NT2/D1 (cell line): ENCODE data around the gene BOC.

Experiments used
- SUZ12 ChIP-seq: IDR thresholded peaks from 2 replicates; pipeline ENCODE4 v1.6.1; 2011; ENCODE audit not compliant: insufficient read length, insufficient read depth; ENCODE audit errors: extremely low read depth
- YY1 ChIP-seq: IDR thresholded peaks from 2 replicates; pipeline ENCODE4 v1.6.1; 2011; ENCODE audit not compliant: insufficient read length, insufficient read depth
- ZNF274 ChIP-seq: IDR thresholded peaks from 2 replicates; pipeline ENCODE4 v1.6.1; 2011; ENCODE audit warnings: mild to moderate bottlenecking, low read depth, low read length

DNA sequence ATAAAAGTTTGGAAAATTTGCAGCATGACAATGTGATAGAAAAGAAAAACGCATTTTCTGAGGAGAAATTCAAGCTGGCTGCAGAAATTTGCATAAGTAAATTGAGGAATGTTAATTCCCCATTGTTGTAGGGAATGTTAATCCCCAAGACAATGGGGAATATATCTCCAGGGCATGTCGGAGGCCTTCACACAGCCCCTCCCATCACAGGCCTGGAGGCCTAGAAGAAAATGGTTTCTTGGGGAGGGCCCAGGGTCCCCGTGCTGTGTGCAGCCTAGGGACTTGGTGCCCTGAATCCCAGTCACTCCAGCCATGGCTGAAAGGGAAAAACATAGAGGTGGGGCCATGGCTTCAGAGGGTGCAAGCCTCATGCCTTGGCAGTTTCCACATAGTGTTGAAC, 101.1 kb downstream of the BOC start:
- TF ChIP-seq SUZ12 (no peak), YY1 (no peak), ZNF274 (no peak)
